ENCODE measurements around the gene MAGOHB. TPM values are rescaled to one million over a fixed set of nuclear protein-coding genes. Genes with fewer than 3 reads are reported as not detected.

Gene MAGOHB
- total and polyA plus RNA-seq, 10 of the 15 experiments (the other 5 are each of a cell fraction or from before 2014, with no cell fraction given) = 30.6 to 217 (median 55.2) TPM

DNA sequence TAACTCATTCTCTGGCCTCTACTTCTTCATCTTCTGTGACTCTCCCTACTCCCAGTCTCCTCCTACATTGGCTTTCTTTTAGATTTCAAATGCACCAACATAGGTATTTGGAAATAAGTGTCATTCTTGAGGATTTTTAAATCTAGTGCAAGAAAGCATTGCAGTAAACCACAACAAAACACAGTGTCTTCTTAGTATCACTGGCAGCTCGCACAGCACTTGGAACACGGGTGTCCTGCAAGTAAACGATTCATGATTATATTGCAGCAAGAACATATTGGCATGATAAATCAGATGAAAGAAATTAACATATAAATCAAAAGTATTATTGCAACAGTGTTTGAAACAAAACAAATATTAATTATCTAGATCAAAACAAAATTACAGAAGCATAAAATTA lies 45.6 kb downstream of the MAGOHB start (continued):
- TF ChIP-seq, protein P1, sequence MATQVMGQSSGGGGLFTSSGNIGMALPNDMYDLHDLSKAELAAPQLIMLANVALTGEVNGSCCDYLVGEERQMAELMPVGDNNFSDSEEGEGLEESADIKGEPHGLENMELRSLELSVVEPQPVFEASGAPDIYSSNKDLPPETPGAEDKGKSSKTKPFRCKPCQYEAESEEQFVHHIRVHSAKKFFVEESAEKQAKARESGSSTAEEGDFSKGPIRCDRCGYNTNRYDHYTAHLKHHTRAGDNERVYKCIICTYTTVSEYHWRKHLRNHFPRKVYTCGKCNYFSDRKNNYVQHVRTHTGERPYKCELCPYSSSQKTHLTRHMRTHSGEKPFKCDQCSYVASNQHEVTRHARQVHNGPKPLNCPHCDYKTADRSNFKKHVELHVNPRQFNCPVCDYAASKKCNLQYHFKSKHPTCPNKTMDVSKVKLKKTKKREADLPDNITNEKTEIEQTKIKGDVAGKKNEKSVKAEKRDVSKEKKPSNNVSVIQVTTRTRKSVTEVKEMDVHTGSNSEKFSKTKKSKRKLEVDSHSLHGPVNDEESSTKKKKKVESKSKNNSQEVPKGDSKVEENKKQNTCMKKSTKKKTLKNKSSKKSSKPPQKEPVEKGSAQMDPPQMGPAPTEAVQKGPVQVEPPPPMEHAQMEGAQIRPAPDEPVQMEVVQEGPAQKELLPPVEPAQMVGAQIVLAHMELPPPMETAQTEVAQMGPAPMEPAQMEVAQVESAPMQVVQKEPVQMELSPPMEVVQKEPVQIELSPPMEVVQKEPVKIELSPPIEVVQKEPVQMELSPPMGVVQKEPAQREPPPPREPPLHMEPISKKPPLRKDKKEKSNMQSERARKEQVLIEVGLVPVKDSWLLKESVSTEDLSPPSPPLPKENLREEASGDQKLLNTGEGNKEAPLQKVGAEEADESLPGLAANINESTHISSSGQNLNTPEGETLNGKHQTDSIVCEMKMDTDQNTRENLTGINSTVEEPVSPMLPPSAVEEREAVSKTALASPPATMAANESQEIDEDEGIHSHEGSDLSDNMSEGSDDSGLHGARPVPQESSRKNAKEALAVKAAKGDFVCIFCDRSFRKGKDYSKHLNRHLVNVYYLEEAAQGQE (IDR thresholded peaks at IDR 0.05; ENCODE audit: low read depth, low read length) = no peak
- TF ChIP-seq NFXL1 (IDR thresholded peaks at IDR 0.05; ENCODE audit: borderline replicate concordance) (no peak), TCF12 (IDR thresholded peaks at IDR 0.05; ENCODE audit: low read depth, low read length) (no peak), SUPT20H (IDR thresholded peaks at IDR 0.05; ENCODE audit: borderline replicate concordance, control insufficient read depth, low read depth, low read length) (no peak), ZNF24 (IDR thresholded peaks at IDR 0.05) (no peak), GATAD2B (conservative IDR thresholded peaks at IDR 0.05; ENCODE audit: low read depth) (no peak)
- TF ChIP-seq, protein P2, sequence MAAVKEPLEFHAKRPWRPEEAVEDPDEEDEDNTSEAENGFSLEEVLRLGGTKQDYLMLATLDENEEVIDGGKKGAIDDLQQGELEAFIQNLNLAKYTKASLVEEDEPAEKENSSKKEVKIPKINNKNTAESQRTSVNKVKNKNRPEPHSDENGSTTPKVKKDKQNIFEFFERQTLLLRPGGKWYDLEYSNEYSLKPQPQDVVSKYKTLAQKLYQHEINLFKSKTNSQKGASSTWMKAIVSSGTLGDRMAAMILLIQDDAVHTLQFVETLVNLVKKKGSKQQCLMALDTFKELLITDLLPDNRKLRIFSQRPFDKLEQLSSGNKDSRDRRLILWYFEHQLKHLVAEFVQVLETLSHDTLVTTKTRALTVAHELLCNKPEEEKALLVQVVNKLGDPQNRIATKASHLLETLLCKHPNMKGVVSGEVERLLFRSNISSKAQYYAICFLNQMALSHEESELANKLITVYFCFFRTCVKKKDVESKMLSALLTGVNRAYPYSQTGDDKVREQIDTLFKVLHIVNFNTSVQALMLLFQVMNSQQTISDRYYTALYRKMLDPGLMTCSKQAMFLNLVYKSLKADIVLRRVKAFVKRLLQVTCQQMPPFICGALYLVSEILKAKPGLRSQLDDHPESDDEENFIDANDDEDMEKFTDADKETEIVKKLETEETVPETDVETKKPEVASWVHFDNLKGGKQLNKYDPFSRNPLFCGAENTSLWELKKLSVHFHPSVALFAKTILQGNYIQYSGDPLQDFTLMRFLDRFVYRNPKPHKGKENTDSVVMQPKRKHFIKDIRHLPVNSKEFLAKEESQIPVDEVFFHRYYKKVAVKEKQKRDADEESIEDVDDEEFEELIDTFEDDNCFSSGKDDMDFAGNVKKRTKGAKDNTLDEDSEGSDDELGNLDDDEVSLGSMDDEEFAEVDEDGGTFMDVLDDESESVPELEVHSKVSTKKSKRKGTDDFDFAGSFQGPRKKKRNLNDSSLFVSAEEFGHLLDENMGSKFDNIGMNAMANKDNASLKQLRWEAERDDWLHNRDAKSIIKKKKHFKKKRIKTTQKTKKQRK (IDR thresholded peaks at IDR 0.05; ENCODE audit: low read depth, low read length) = no peak
- TF ChIP-seq, protein P3, sequence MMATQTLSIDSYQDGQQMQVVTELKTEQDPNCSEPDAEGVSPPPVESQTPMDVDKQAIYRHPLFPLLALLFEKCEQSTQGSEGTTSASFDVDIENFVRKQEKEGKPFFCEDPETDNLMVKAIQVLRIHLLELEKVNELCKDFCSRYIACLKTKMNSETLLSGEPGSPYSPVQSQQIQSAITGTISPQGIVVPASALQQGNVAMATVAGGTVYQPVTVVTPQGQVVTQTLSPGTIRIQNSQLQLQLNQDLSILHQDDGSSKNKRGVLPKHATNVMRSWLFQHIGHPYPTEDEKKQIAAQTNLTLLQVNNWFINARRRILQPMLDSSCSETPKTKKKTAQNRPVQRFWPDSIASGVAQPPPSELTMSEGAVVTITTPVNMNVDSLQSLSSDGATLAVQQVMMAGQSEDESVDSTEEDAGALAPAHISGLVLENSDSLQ (IDR thresholded peaks at IDR 0.05) = no peak

All from GM12878 (cell line).